Measurements from ENCODE around the gene SLC25A4. TPM values are rescaled to one million over a fixed set of nuclear protein-coding genes. Genes with fewer than 3 reads are reported as not detected.
"Not testable (repeated sequence)": the region's sequence is repeated elsewhere in the genome, so short reads cannot be mapped to it uniquely, and the experiment has no call there.

The SLC25A4 gene
- total RNA-seq, 2 donors from 2014 or later = 918 to 1,103 TPM

- H3K4me3 ChIP-seq = no peak overlapping the region
- no peaks in the 10 kb centered on the region for H3K9me3 ChIP-seq
- no peak overlapping the region for H3K27ac ChIP-seq
- TF ChIP-seq CTCF (IDR thresholded peaks at IDR 0.05) = no peak
- H3K27me3 ChIP-seq = no peaks in the 10 kb centered on the region
- H3K4me1 ChIP-seq = no peaks in the 10 kb centered on the region
- no peak for DNase-seq (ENCODE audit: low spot score)
- no peaks in the 10 kb centered on the region for H3K36me3 ChIP-seq
Observed at GRCh38 chr4:185099940-185100339, 43.1 kb upstream of the SLC25A4 start.

GRCh38 chr4:185100423-185100822 is 42.6 kb upstream of the SLC25A4 start:
- no peak overlapping the region for H3K4me3 ChIP-seq
- no peak for TF ChIP-seq CTCF (IDR thresholded peaks at IDR 0.05)
- no peak for DNase-seq (ENCODE audit: low spot score)
- H3K27ac ChIP-seq = no peak overlapping the region
- no peaks in the 10 kb centered on the region for H3K9me3 ChIP-seq
- no peaks in the 10 kb centered on the region for H3K36me3 ChIP-seq
- no peaks in the 10 kb centered on the region for H3K27me3 ChIP-seq
- H3K4me1 ChIP-seq = no peaks in the 10 kb centered on the region

- no peaks in the 10 kb centered on the region for H3K4me1 ChIP-seq
- H3K36me3 ChIP-seq = no peaks in the 10 kb centered on the region
- H3K27ac ChIP-seq = no peak overlapping the region
- no peak for DNase-seq (ENCODE audit: low spot score)
- H3K27me3 ChIP-seq = no peaks in the 10 kb centered on the region
- H3K9me3 ChIP-seq = no peaks in the 10 kb centered on the region
- no peak for TF ChIP-seq CTCF (IDR thresholded peaks at IDR 0.05)
- H3K4me3 ChIP-seq = no peak overlapping the region
Observed at GRCh38 chr4:185101354-185101890, 41.6 kb upstream of the SLC25A4 start.

- DNase-seq (ENCODE audit: low spot score) = no peak
- TF ChIP-seq CTCF (IDR thresholded peaks at IDR 0.05) = no peak
- no peaks in the 10 kb centered on the region for H3K27me3 ChIP-seq
- H3K4me1 ChIP-seq = no peaks in the 10 kb centered on the region
- H3K36me3 ChIP-seq = no peaks in the 10 kb centered on the region
- no peak overlapping the region for H3K27ac ChIP-seq
- H3K9me3 ChIP-seq = no peaks in the 10 kb centered on the region
- no peak overlapping the region for H3K4me3 ChIP-seq
Observed at GRCh38 chr4:185104733-185105132, 38.3 kb upstream of the SLC25A4 start.

- no peak overlapping the region for H3K4me3 ChIP-seq
- no peaks in the 10 kb centered on the region for H3K36me3 ChIP-seq
- no peaks in the 10 kb centered on the region for H3K9me3 ChIP-seq
- no peaks in the 10 kb centered on the region for H3K27me3 ChIP-seq
- no peak overlapping the region for H3K27ac ChIP-seq
- peaks cover 0 to 7% of the 10 kb centered on the region in 2 donors for H3K4me1 ChIP-seq
- no peak for TF ChIP-seq CTCF (IDR thresholded peaks at IDR 0.05)
- DNase-seq (ENCODE audit: low spot score) = no peak
Observed at GRCh38 chr4:185106353-185106752, 36.7 kb upstream of the SLC25A4 start.

- H3K27me3 ChIP-seq; H3K36me3 ChIP-seq; H3K27ac ChIP-seq; H3K9me3 ChIP-seq; H3K4me3 ChIP-seq; DNase-seq (ENCODE audit: low spot score): not testable (repeated sequence)
- H3K4me1 ChIP-seq = peaks cover 0 to 19% of the 10 kb centered on the region in 2 donors
Observed at GRCh38 chr4:185107574-185107973, 35.5 kb upstream of the SLC25A4 start.
